K562 (cell line): ENCODE measurements around the gene USP4. TPM values are rescaled to one million over a fixed set of nuclear protein-coding genes. Genes with fewer than 3 reads are reported as not detected.
A peak's percentile ranks its signal among the peaks of the same experiment; 100 is the strongest.

Source experiments
- ATAC-seq: fragments of 200-7000 bp; cut with Tn5 transposase; 3 replicates; pipeline ENCODE4 v1.9.1; 2020; ENCODE audit warnings: moderate library complexity
- BruUV-seq: library from RNA; stranded (reverse); fragments of 400-500 nt; replicated peaks from 2 replicates; lab custom pipeline; 2021; lab: Mats Ljungman, UMichigan
- CTCF ChIA-PET: fragments of 300-600 bp; formaldehyde crosslinking; extraction: SDS; loops from one replicate; lab custom pipeline; 2021; ENCODE audit warnings: low intra/inter-chr PET ratio; lab: Yijun Ruan, JAX
- POLR2A ChIA-PET: fragments of 300-600, 350-650 bp; sonication (Branson Sonifier 250); formaldehyde crosslinking; extraction: SDS; loops from one replicate; lab custom pipeline; 2021; ENCODE audit warnings: antibody characterized with exemption, inconsistent platforms; lab: Yijun Ruan, JAX
- DNase-seq, 4 experiments: peaks; one replicate each; pipeline versions ENCODE4 v3.0.0 to v3.0.0-alpha.2; 2011 to 2018; ENCODE audit warnings: low spot score in 3 of 4, mixed read lengths in 3 of 4; ENCODE audit errors: extremely low read depth in 1 of 4
- FAIRE-seq: peaks from 2 replicates; lab custom pipeline; 2011; peaks lifted over from hg19 to GRCh38; lab: Jason Lieb, UNC
- H2AFZ ChIP-seq: 2 replicates; pipeline ENCODE4 v1.6.0; 2011; ENCODE audit warnings: low read depth, low read length, control low read depth, inconsistent platforms
- H3K27ac ChIP-seq: fragments of 200-600 bp; 3 replicates; pipeline ENCODE4 v1.8.0; 2011; ENCODE audit warnings: low read depth, mild to moderate bottlenecking, control low read depth, inconsistent platforms, low read length, moderate library complexity, mixed read lengths; ENCODE audit errors: extremely low read depth
- H3K27me3 ChIP-seq, 2 experiments: fragments of 300-600 bp in 1 of 2; 2 replicates in 1 of 2; 3 replicates in 1 of 2; pipeline versions ENCODE4 v1.6.0 to v1.8.0; 2011; ENCODE audit warnings: inconsistent platforms in 2 of 2, low read length in 2 of 2, mild to moderate bottlenecking in 1 of 2, mixed read lengths in 1 of 2, moderate library complexity in 1 of 2; ENCODE audit not compliant: control insufficient read depth in 2 of 2, insufficient read depth in 2 of 2
- H3K36me3 ChIP-seq: fragments of 300-600 bp; 3 replicates; pipeline ENCODE4 v1.8.0; 2011; ENCODE audit warnings: mild to moderate bottlenecking, low read length, inconsistent platforms; ENCODE audit not compliant: control insufficient read depth, insufficient read depth
- H3K4me1 ChIP-seq, 2 experiments: fragments of 200-600 bp in 1 of 2; replicated peaks in 1 of 2; 2 replicates in 1 of 2; 3 replicates in 1 of 2; pipeline versions ENCODE4 v1.5.1 to v1.8.0; 2011; ENCODE audit warnings: inconsistent platforms in 2 of 2, low read length in 2 of 2, mild to moderate bottlenecking in 1 of 2, mixed read lengths in 1 of 2, moderate library complexity in 1 of 2; ENCODE audit not compliant: control insufficient read depth in 2 of 2, insufficient read depth in 2 of 2
- H3K4me2 ChIP-seq: 2 replicates; pipeline ENCODE4 v1.6.1; 2011; ENCODE audit warnings: low read length, control low read depth, inconsistent platforms, mixed read lengths; ENCODE audit not compliant: insufficient read depth
- H3K4me3 ChIP-seq: fragments of 200-600 bp; sonication (generic), shearing (Covaris generic); 2 replicates; pipeline ENCODE4 v1.5.1; 2016; ENCODE audit warnings: control low read depth, inconsistent platforms
- H3K79me2 ChIP-seq: fragments of 200-600 bp; 3 replicates; pipeline ENCODE4 v1.8.0; 2011; ENCODE audit warnings: low read length, inconsistent platforms; ENCODE audit not compliant: control insufficient read depth, insufficient read depth
- H3K9ac ChIP-seq, 2 experiments: 2 replicates each; pipeline versions ENCODE4 v1.6.0 to v1.6.1; 2011; ENCODE audit warnings: low read depth in 2 of 2, low read length in 2 of 2, control low read depth in 1 of 2, inconsistent platforms in 1 of 2, mild to moderate bottlenecking in 1 of 2, mixed read lengths in 1 of 2; ENCODE audit not compliant: insufficient read depth in 1 of 2
- H3K9me1 ChIP-seq: one replicate; pipeline ENCODE4 v1.6.0; 2011; ENCODE audit warnings: inconsistent platforms, mild to moderate bottlenecking, low read length, moderate library complexity; ENCODE audit not compliant: control insufficient read depth, insufficient read depth
- H3K9me3 ChIP-seq: replicated peaks from 2 replicates; pipeline ENCODE4 v1.5.1; 2011; ENCODE audit warnings: low read depth, low read length, inconsistent platforms; ENCODE audit not compliant: control insufficient read depth, insufficient read depth
- H4K20me1 ChIP-seq: replicated peaks from 2 replicates; pipeline ENCODE4 v1.6.1; 2011; ENCODE audit warnings: low read length, inconsistent platforms, mixed read lengths; ENCODE audit not compliant: control insufficient read depth, insufficient read depth
- BMI1 ChIP-seq: fragments of 150-350 bp; IDR thresholded peaks from 2 replicates; pipeline ENCODE4 v1.6.1; 2014; ENCODE audit warnings: low read length
- HOXB6 ChIP-seq: fragments of 250-450 bp; sonication (Bioruptor Pico); IDR thresholded peaks from 2 replicates; pipeline ENCODE4 v1.5.1; 2022; ENCODE audit warnings: mild to moderate bottlenecking, borderline replicate concordance
- KAT8 ChIP-seq: fragments of 450-650 bp; IDR thresholded peaks from 2 replicates; pipeline ENCODE4 v1.6.1; 2016; ENCODE audit warnings: low read depth, mild to moderate bottlenecking
- MEF2D ChIP-seq: conservative IDR thresholded peaks from 2 replicates; pipeline ENCODE4 v1.6.1; 2016; ENCODE audit warnings: low read depth, missing genetic modification characterization, missing compliant biosample characterization
- MTA2 ChIP-seq: fragments of 450-650 bp; IDR thresholded peaks from 2 replicates; pipeline ENCODE4 v1.6.1; 2016; ENCODE audit warnings: low read depth
- POLR2H ChIP-seq: IDR thresholded peaks from 2 replicates; pipeline ENCODE4 v1.6.1; 2016; ENCODE audit warnings: missing genetic modification characterization, low read depth, mild to moderate bottlenecking, control low read depth, missing compliant biosample characterization, moderate library complexity
- POLR3G ChIP-seq: IDR thresholded peaks from 2 replicates; pipeline ENCODE4 v1.6.1; 2011; ENCODE audit not compliant: insufficient read length, insufficient replicate concordance; ENCODE audit errors: extremely low read depth
- SAP30 ChIP-seq: fragments of 200-600 bp; sonication (generic); IDR thresholded peaks from 2 replicates; pipeline ENCODE4 v1.6.1; 2012; ENCODE audit warnings: borderline replicate concordance, low read depth, mild to moderate bottlenecking, moderate library complexity, low read length, control low read depth, inconsistent platforms; ENCODE audit not compliant: insufficient read depth, poor library complexity, severe bottlenecking
- SUPT5H ChIP-seq: fragments of 450-650 bp; IDR thresholded peaks from 2 replicates; pipeline ENCODE4 v1.6.1; 2016
- WGBS: fragments of 100-300 bp; shearing (Covaris generic); methylation state at CpG from one replicate; pipeline ENCODE4 v1.1.6; 2016; ENCODE audit warnings: low coverage, mixed read lengths; ENCODE audit not compliant: insufficient coverage; ENCODE audit errors: missing lambda C conversion rate; 5-methylcytosine and 5-hydroxymethylcytosine counted together
- in situ Hi-C: fragments of 300-500 bp; cut with MboI; formaldehyde crosslinking; loops from 4 replicates; pipeline ENCODE4 v1.15.0; 2018; ENCODE audit warnings: inconsistent platforms, mixed read lengths
- intact Hi-C: fragments of 100-400 bp; cut with micrococcal nuclease; formaldehyde crosslinking; loops from 2 replicates; pipeline ENCODE4 v1.14.2; 2022
- polyA plus RNA-seq, 8 experiments: library from polyadenylated mRNA; depleted of rRNA in 4 of 8; stranded (reverse) in 5 of 8; unstranded in 3 of 8; fragments of >200 nt; fragmentation: Nextera tagmentation in 2 of 8; fragmentation: Illumina TruSeq in 1 of 8; extraction: Ambion mirVana in 2 of 8; extraction: Trizol in 1 of 8; gene quantifications; 2 replicates each; pipeline versions ENCODE4 v1.2.1 to v1.2.3, GENCODE V29; 2011 to 2014; ENCODE audit warnings: inconsistent platforms in 1 of 8, missing spikeins in 1 of 8
- total RNA-seq, 7 experiments: library from RNA; depleted of rRNA in 6 of 7; stranded (reverse); fragments of >200 nt in 6 of 7; fragmentation: Illumina TruSeq in 2 of 7; extraction: Trizol in 2 of 7; gene quantifications; 2 replicates each; pipeline versions ENCODE4 v1.2.1 to v1.2.3, GENCODE V29; 2011 to 2021; ENCODE audit warnings: low replicate concordance in 1 of 7
- TF ChIP-seq, protein P1 (sequence below): fragments of 450-650 bp; IDR thresholded peaks from 2 replicates; pipeline ENCODE4 v1.6.1; 2016
- TF ChIP-seq, protein P2 (sequence below): fragments of 250-450 bp; sonication (Bioruptor Pico); IDR thresholded peaks from 2 replicates; pipeline ENCODE4 v1.4.0; 2020; ENCODE audit warnings: mild to moderate bottlenecking, moderate library complexity

The USP4 gene
- total and polyA plus RNA-seq, 9 of the 15 experiments (the other 6 are each of a cell fraction or from before 2014, with no cell fraction given) = 11.8 to 40.4 (median 22.9) TPM

DNA sequence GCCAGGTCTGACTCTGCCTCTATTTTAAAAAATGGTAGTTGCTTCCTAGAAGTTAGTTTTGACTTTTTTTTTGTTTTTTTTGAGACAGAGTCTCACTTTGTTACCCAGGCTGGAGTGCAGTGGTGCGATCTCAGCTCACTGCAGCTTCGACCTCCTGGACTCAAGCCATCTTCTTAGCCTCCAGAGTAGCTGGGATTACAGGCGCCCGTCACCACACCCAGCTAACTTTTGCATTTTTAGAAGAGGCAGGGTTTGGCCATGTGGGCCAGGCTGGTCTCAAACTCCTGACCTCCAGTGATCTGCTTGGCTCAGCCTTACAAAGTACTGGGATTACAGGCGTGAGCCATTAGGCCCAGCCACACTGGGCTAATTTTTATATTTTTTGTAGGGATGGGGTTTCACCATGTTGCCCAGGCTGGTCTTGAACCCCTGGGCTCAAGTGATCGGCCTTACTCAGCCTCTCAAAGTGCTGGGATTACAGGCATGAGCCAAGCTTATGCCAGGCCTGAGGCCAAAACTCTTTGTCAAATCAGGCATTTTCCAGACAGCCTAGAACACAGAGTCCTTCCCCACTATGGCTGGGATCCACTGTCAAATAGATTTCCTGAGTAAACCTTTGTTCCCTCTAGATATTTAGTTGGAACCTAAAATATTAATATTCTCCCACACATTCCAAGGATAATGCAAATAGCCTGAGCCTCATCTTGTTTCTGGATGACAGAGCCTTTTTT lies 76.5 kb downstream of the USP4 start (continued):
- TF ChIP-seq POLR2H (tag) = no peak

DNA sequence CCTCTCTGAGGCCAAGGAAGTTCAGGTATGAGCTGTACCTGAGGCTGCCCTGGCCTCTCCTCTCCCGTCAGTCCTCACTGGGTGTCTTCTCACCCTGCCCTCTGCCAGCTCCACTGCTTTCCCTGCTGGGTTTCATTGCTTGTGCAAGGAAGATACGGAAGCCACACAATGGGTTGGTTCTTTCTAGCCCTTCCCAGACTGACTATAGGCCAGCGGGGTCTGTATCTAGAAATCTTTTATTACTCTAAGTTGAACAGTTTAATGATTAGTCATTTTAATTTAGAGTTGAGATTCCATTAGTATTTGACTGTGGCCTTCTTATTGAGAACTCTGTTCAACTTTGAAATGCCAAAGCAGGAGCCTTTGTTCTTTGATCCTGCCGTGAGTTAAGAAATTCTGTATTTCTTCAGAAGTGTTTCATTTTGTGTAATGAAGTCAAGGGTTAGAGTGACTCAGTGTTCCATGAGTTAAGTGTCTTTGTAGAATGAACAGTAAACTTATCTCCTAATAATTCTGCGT lies 79.0 kb downstream of the USP4 start:
- no peak for FAIRE-seq
- Histone ChIP-seq H3K27me3 (no peaks in the 10 kb centered on the region), H3K4me1 (no peaks in the 10 kb centered on the region; a peak in 1 of 5 replicates), H4K20me1 (no peaks in the 10 kb centered on the region), H3K36me3 (no peaks in the 10 kb centered on the region), H3K9me1 (no peaks in the 10 kb centered on the region), H3K27ac (no peak overlapping the region), H3K9ac (peak overlapping the region in 1 of 2 experiments; percentile 35; a peak in 1 of 4 replicates), H3K4me3 (no peak overlapping the region), H3K79me2 (no peaks in the 10 kb centered on the region), H2AFZ (no peak overlapping the region), H3K9me3 (no peaks in the 10 kb centered on the region), H3K4me2 (no peak overlapping the region)
- 68% methylated on average over 4 of the region's 5 CpGs for WGBS
- CTCF ChIA-PET = no interaction called here
- POLR2A ChIA-PET = no interaction called here
- in situ Hi-C loops = no loop called here
- BruUV-seq = no TSS peak
- no peak for TF ChIP-seq KAT8
- no peak for TF ChIP-seq MEF2D (tag)
- no peak for TF ChIP-seq POLR3G
- no peak for TF ChIP-seq BMI1
- TF ChIP-seq SUPT5H = no peak
- no peak for TF ChIP-seq HOXB6
- TF ChIP-seq, protein P1, sequence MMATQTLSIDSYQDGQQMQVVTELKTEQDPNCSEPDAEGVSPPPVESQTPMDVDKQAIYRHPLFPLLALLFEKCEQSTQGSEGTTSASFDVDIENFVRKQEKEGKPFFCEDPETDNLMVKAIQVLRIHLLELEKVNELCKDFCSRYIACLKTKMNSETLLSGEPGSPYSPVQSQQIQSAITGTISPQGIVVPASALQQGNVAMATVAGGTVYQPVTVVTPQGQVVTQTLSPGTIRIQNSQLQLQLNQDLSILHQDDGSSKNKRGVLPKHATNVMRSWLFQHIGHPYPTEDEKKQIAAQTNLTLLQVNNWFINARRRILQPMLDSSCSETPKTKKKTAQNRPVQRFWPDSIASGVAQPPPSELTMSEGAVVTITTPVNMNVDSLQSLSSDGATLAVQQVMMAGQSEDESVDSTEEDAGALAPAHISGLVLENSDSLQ = no peak
- TF ChIP-seq MTA2 = no peak
- no peak for TF ChIP-seq SAP30
- no peak for TF ChIP-seq POLR2H (tag)
- TF ChIP-seq, protein P2, sequence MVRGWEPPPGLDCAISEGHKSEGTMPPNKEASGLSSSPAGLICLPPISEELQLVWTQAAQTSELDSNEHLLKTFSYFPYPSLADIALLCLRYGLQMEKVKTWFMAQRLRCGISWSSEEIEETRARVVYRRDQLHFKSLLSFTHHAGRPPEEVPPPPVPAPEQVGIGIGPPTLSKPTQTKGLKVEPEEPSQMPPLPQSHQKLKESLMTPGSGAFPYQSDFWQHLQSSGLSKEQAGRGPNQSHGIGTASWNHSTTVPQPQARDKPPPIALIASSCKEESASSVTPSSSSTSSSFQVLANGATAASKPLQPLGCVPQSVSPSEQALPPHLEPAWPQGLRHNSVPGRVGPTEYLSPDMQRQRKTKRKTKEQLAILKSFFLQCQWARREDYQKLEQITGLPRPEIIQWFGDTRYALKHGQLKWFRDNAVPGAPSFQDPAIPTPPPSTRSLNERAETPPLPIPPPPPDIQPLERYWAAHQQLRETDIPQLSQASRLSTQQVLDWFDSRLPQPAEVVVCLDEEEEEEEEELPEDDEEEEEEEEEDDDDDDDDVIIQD (CRISPR knock-in tag) = no peak
- intact Hi-C loops = no loop called here
- DNase-seq = no peak
- no peak for ATAC-seq
